Liver (tissue), 3 donors: Measurements from ENCODE around the gene ST7.

Experiments used
- HNF4A ChIP-seq, 2 donors: conservative IDR thresholded peaks; 2 replicates each; pipeline ENCODE4 v1.6.1; 2016; ENCODE audit warnings: antibody characterized with exemption in 2 of 2, mild to moderate bottlenecking in 2 of 2
- JUND ChIP-seq, 2 donors: IDR thresholded peaks; 2 replicates each; pipeline ENCODE4 v1.6.1; 2016; ENCODE audit warnings: antibody characterized with exemption in 2 of 2
- TAF1 ChIP-seq: conservative IDR thresholded peaks from 2 replicates; pipeline ENCODE4 v1.6.1; 2016; ENCODE audit warnings: antibody characterized with exemption, mild to moderate bottlenecking
- TF ChIP-seq, protein P1 (sequence below): fragments of 150-350 bp; IDR thresholded peaks from 2 replicates; pipeline ENCODE4 v1.5.1; 2017; ENCODE audit warnings: improper control_type of control experiment, low read depth, low read length; ENCODE audit not compliant: missing input control
- TF ChIP-seq, protein P2 (sequence below): IDR thresholded peaks from 2 replicates; pipeline ENCODE4 v1.6.1; 2016; ENCODE audit warnings: antibody characterized with exemption
- TF ChIP-seq, protein P3 (sequence below): IDR thresholded peaks from 2 replicates; pipeline ENCODE4 v1.6.1; 2016; ENCODE audit warnings: antibody characterized with exemption, mild to moderate bottlenecking
- TF ChIP-seq, protein P4 (sequence below): IDR thresholded peaks from 2 replicates; pipeline ENCODE4 v1.6.1; 2016; ENCODE audit warnings: antibody characterized with exemption
- TF ChIP-seq, protein P5 (sequence below): IDR thresholded peaks from 2 replicates; pipeline ENCODE4 v1.6.1; 2016; ENCODE audit warnings: antibody characterized with exemption
- donor health status: healthy.
- donor health status: healthy.

DNA sequence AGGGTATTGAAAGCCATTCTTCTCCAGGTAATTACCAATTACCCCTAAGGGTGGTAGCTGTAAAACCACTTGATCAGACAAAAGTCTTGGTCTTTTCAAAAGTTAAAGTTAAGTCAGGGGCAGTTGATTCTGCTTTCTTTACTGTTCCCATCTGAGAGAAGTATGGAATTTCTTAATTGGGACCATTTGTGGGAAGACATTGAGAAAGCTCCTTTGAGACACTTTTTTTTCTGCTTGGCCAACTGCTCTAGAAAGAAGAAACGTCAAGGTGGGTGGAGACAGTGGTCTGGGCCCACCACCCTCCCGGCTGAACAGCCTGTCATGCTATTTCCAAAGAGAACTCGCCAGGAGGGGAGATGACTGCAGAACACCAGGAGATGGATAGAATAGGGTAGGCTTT lies 324.3 kb downstream of the ST7 start:
- TF ChIP-seq, protein P1, sequence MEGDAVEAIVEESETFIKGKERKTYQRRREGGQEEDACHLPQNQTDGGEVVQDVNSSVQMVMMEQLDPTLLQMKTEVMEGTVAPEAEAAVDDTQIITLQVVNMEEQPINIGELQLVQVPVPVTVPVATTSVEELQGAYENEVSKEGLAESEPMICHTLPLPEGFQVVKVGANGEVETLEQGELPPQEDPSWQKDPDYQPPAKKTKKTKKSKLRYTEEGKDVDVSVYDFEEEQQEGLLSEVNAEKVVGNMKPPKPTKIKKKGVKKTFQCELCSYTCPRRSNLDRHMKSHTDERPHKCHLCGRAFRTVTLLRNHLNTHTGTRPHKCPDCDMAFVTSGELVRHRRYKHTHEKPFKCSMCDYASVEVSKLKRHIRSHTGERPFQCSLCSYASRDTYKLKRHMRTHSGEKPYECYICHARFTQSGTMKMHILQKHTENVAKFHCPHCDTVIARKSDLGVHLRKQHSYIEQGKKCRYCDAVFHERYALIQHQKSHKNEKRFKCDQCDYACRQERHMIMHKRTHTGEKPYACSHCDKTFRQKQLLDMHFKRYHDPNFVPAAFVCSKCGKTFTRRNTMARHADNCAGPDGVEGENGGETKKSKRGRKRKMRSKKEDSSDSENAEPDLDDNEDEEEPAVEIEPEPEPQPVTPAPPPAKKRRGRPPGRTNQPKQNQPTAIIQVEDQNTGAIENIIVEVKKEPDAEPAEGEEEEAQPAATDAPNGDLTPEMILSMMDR: no peak
- TF ChIP-seq, protein P2, sequence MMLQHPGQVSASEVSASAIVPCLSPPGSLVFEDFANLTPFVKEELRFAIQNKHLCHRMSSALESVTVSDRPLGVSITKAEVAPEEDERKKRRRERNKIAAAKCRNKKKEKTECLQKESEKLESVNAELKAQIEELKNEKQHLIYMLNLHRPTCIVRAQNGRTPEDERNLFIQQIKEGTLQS: no peak
- TF ChIP-seq, protein P3, sequence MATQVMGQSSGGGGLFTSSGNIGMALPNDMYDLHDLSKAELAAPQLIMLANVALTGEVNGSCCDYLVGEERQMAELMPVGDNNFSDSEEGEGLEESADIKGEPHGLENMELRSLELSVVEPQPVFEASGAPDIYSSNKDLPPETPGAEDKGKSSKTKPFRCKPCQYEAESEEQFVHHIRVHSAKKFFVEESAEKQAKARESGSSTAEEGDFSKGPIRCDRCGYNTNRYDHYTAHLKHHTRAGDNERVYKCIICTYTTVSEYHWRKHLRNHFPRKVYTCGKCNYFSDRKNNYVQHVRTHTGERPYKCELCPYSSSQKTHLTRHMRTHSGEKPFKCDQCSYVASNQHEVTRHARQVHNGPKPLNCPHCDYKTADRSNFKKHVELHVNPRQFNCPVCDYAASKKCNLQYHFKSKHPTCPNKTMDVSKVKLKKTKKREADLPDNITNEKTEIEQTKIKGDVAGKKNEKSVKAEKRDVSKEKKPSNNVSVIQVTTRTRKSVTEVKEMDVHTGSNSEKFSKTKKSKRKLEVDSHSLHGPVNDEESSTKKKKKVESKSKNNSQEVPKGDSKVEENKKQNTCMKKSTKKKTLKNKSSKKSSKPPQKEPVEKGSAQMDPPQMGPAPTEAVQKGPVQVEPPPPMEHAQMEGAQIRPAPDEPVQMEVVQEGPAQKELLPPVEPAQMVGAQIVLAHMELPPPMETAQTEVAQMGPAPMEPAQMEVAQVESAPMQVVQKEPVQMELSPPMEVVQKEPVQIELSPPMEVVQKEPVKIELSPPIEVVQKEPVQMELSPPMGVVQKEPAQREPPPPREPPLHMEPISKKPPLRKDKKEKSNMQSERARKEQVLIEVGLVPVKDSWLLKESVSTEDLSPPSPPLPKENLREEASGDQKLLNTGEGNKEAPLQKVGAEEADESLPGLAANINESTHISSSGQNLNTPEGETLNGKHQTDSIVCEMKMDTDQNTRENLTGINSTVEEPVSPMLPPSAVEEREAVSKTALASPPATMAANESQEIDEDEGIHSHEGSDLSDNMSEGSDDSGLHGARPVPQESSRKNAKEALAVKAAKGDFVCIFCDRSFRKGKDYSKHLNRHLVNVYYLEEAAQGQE: no peak
- TF ChIP-seq TAF1 (no peak), HNF4A (conservative IDR thresholded peaks at IDR 0.05) (no peak), JUND (IDR thresholded peaks at IDR 0.05) (no peak)
- TF ChIP-seq, protein P4, sequence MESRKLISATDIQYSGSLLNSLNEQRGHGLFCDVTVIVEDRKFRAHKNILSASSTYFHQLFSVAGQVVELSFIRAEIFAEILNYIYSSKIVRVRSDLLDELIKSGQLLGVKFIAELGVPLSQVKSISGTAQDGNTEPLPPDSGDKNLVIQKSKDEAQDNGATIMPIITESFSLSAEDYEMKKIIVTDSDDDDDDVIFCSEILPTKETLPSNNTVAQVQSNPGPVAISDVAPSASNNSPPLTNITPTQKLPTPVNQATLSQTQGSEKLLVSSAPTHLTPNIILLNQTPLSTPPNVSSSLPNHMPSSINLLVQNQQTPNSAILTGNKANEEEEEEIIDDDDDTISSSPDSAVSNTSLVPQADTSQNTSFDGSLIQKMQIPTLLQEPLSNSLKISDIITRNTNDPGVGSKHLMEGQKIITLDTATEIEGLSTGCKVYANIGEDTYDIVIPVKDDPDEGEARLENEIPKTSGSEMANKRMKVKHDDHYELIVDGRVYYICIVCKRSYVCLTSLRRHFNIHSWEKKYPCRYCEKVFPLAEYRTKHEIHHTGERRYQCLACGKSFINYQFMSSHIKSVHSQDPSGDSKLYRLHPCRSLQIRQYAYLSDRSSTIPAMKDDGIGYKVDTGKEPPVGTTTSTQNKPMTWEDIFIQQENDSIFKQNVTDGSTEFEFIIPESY: no peak
- TF ChIP-seq, protein P5, sequence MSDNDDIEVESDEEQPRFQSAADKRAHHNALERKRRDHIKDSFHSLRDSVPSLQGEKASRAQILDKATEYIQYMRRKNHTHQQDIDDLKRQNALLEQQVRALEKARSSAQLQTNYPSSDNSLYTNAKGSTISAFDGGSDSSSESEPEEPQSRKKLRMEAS: no peak
